H1 (cell line): ENCODE data around the gene TMEM243. TPM values are rescaled to one million over a fixed set of nuclear protein-coding genes. Genes with fewer than 3 reads are reported as not detected.

Experiments used
- GABPA ChIP-seq: IDR thresholded peaks from 2 replicates; pipeline ENCODE4 v1.6.1; 2011; ENCODE audit warnings: mild to moderate bottlenecking, low read length, moderate library complexity, borderline replicate concordance; ENCODE audit not compliant: insufficient read depth
- SP2 ChIP-seq: IDR thresholded peaks from 2 replicates; pipeline ENCODE4 v1.6.1; 2012; ENCODE audit warnings: mild to moderate bottlenecking, low read length, inconsistent platforms
- polyA plus RNA-seq, 7 experiments: library from polyadenylated mRNA; depleted of rRNA in 3 of 7; stranded (reverse) in 5 of 7; unstranded in 2 of 7; fragments of >200 nt in 5 of 7; fragments of 200-250 nt in 2 of 7; gene quantifications; 1 replicate in 5 of 7; 2 replicates in 1 of 7; 4 replicates in 1 of 7; pipeline versions ENCODE4 v1.2.1 to v1.2.3, GENCODE V29; 2011 to 2013; ENCODE audit warnings: missing spikeins in 2 of 7, mixed read lengths in 2 of 7
- total RNA-seq: library from RNA; stranded (reverse); fragmentation: NEBNext Ultra II Directional; extraction: Animal tissue kit (Norgen Biotek cat#: 25700); gene quantifications from 2 replicates; pipeline ENCODE4 v1.2.1, GENCODE V29; 2021

The TMEM243 gene
- total and polyA plus RNA-seq, 2 of the 8 experiments (the other 6 are each of a cell fraction or from before 2014, with no cell fraction given), result 23.7 to 27.6 TPM

DNA sequence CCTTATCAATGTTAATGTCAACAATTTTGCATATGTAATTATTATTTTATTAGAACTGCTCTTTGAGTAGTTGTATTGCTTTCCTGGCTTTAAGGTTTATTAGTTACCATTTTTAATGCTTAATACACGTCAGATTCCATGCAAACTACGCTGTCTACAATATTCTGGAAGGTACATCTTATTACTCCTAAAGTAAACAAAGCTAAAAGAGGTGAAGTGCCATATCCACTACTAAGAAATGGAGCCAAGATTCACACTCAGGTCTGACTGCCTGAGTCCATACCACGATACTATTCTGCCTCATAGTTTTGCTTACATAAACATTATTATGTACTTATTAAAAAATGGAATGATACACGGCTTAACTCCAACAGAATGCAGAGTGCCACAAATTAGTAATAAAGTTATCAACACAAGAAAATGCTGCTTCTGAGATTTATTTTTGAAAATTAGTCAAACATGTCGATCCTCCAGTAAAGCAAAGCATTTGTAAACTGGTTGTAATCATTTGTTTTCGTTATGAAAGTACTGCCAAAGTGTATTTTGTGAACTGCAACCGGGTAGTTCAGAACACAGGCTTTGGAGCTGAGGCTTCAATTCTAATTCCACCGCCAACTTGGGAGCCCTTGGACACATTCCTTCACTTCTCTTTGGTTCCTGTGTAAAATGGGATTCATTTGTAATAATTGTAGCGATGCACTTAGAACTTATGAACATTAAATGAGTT, 68.4 kb downstream of the TMEM243 start (continued):
- TF ChIP-seq SP2, result no peak
- TF ChIP-seq GABPA, result no peak
